Measurements from ENCODE around the gene CAMSAP1. TPM values are rescaled to one million over a fixed set of nuclear protein-coding genes. Genes with fewer than 3 reads are reported as not detected.

CAMSAP1 gene
- total RNA-seq, 4 donors from 2014 or later, result 31.2 to 85.3 (median 51.6) TPM

DNA sequence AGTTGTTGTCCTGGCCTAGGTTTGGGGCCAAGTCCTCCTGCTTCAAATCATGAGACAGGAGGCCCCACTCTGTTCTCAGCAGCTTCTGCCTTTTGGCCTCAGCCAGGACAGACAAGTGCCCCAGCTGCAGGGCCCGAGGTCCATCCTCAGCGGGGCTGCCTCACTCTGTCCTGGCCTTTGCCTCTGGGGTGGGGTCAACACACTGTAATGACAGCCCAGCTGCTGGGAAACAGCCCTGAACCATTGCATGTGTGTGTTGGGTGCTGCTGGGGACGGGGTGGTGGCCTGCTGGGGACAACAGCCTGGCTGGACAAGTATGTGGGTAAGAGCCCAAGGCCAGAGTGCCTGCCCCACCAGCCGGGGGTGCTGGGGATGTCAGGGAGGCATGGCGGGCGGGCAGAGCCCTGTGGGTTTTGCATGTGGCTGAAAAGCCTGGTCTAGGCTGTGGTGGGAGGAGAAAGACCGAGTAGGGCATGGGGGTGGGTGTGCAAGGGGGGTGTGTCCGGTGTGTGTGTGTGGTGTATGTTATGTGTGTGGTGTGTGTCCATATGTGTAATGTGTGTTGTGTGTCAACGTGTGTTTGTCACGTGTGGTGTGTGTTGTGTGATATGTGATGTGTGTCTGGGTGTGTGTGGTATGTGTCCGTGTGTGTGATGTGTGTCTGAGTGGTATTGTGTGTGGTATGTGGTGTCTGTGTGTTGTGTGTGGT, 133.7 kb downstream of the CAMSAP1 start:
- 68 to 76% methylated on average over 5 to 9 of the region's 11 CpGs for WGBS, 2 donors
- H3K27me3 ChIP-seq, result peaks cover 0 to 47% (median 0%) of the 10 kb centered on the region in 4 donors
- no peaks in the 10 kb centered on the region for H3K36me3 ChIP-seq
- intact Hi-C loops (cut with DNase I), result no loop called here
- H3K9me3 ChIP-seq, result no peaks in the 10 kb centered on the region
- DNase-seq, result no peak
- no peak overlapping the region for H3K4me3 ChIP-seq
- H3K4me1 ChIP-seq, result no peaks in the 10 kb centered on the region
- TF ChIP-seq, protein P1, sequence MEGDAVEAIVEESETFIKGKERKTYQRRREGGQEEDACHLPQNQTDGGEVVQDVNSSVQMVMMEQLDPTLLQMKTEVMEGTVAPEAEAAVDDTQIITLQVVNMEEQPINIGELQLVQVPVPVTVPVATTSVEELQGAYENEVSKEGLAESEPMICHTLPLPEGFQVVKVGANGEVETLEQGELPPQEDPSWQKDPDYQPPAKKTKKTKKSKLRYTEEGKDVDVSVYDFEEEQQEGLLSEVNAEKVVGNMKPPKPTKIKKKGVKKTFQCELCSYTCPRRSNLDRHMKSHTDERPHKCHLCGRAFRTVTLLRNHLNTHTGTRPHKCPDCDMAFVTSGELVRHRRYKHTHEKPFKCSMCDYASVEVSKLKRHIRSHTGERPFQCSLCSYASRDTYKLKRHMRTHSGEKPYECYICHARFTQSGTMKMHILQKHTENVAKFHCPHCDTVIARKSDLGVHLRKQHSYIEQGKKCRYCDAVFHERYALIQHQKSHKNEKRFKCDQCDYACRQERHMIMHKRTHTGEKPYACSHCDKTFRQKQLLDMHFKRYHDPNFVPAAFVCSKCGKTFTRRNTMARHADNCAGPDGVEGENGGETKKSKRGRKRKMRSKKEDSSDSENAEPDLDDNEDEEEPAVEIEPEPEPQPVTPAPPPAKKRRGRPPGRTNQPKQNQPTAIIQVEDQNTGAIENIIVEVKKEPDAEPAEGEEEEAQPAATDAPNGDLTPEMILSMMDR (IDR thresholded peaks at IDR 0.05), result no peak
- TF ChIP-seq POLR2A (IDR thresholded peaks at IDR 0.05), result no peak
- no peak overlapping the region for H3K27ac ChIP-seq

DNA sequence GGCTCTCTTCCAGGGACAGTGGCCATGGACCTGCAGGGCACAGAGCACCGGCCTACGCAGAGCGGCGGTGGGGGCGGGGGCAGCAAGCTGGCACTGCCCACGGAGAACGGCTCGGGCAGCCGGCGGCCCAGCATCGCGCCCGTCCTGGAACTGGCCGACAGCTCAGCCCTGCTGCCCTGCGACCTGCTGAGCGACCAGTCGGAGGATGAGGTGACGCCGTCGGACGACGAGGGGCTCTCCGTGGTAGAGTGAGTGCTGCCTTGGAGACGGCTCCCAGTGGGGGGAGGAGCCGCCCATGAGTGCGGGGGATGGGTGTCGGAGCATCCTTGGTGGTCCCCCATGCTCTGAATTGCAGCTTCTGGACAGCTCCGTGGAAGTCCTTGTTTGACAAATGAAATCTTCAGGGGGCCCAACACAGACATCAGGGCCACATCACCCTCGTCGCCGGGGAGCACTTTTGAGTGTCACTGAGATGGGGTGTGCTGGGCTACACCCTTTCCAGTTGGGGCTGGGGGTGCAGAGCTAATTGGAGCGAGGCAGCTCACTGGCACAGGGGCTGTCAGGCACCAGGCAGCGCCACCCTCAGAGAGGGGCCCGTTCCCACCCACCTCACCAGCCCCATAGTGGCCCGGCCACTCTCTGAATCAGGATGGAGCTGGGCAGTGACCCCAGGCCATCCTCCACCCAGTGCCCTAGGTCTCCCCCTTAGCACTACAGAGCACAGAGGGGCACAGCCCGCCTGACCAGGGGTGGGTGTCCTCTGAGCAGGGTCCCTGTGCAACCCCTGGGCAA, 134.4 kb downstream of the CAMSAP1 start:
- H3K9me3 ChIP-seq, result no peaks in the 10 kb centered on the region
- TF ChIP-seq, protein P1 (IDR thresholded peaks at IDR 0.05), result no peak
- no peak for TF ChIP-seq POLR2A (IDR thresholded peaks at IDR 0.05)
- H3K4me1 ChIP-seq, result no peaks in the 10 kb centered on the region
- DNase-seq, result no peak
- no peak overlapping the region for H3K4me3 ChIP-seq
- no peak overlapping the region for H3K27ac ChIP-seq
- no peaks in the 10 kb centered on the region for H3K36me3 ChIP-seq
- intact Hi-C loops (cut with DNase I), result no loop called here
- 61 to 96% methylated on average over 5 to 12 of the region's 36 CpGs for WGBS, 2 donors
- H3K27me3 ChIP-seq, result peaks cover 0 to 43% (median 0%) of the 10 kb centered on the region in 4 donors

GRCh38 chr9:135772056-135772646, 135.2 kb downstream of the CAMSAP1 start:
- no peaks in the 10 kb centered on the region for H3K9me3 ChIP-seq
- H3K36me3 ChIP-seq, result no peaks in the 10 kb centered on the region
- WGBS, 2 donors, result no CpG with 5 or more reads among the region's 13 CpGs
- intact Hi-C loops (cut with DNase I), result no loop called here
- no peak overlapping the region for H3K4me3 ChIP-seq
- TF ChIP-seq POLR2A (IDR thresholded peaks at IDR 0.05), result no peak
- TF ChIP-seq, protein P1 (IDR thresholded peaks at IDR 0.05), result no peak
- H3K27ac ChIP-seq, result no peak overlapping the region
- no peaks in the 10 kb centered on the region for H3K4me1 ChIP-seq
- no peak for DNase-seq
- peaks cover 0 to 43% (median 0%) of the 10 kb centered on the region in 4 donors for H3K27me3 ChIP-seq

GRCh38 chr9:135771401-135772051, 135.8 kb downstream of the CAMSAP1 start:
- no peaks in the 10 kb centered on the region for H3K36me3 ChIP-seq
- H3K9me3 ChIP-seq, result peaks cover 0 to under 1% (median 0%) of the 10 kb centered on the region in 3 donors
- DNase-seq, result no peak
- peaks cover 0 to 43% (median 0%) of the 10 kb centered on the region in 4 donors for H3K27me3 ChIP-seq
- H3K4me3 ChIP-seq, result no peak overlapping the region
- no peak overlapping the region for H3K27ac ChIP-seq
- no peaks in the 10 kb centered on the region for H3K4me1 ChIP-seq
- intact Hi-C loops (cut with DNase I), result no loop called here
- TF ChIP-seq, protein P1 (IDR thresholded peaks at IDR 0.05), result no peak
- TF ChIP-seq POLR2A (IDR thresholded peaks at IDR 0.05), result no peak
- WGBS, 2 donors, result 63 to 90% methylated on average over 1 to 2 of the region's 21 CpGs

Measured in esophagus squamous epithelium (tissue), 5 donors.